ENCODE data around the gene SAXO2.
"Not testable (repeated sequence)": the region's sequence is repeated elsewhere in the genome, so short reads cannot be mapped to it uniquely, and the experiment has no call there.

DNA sequence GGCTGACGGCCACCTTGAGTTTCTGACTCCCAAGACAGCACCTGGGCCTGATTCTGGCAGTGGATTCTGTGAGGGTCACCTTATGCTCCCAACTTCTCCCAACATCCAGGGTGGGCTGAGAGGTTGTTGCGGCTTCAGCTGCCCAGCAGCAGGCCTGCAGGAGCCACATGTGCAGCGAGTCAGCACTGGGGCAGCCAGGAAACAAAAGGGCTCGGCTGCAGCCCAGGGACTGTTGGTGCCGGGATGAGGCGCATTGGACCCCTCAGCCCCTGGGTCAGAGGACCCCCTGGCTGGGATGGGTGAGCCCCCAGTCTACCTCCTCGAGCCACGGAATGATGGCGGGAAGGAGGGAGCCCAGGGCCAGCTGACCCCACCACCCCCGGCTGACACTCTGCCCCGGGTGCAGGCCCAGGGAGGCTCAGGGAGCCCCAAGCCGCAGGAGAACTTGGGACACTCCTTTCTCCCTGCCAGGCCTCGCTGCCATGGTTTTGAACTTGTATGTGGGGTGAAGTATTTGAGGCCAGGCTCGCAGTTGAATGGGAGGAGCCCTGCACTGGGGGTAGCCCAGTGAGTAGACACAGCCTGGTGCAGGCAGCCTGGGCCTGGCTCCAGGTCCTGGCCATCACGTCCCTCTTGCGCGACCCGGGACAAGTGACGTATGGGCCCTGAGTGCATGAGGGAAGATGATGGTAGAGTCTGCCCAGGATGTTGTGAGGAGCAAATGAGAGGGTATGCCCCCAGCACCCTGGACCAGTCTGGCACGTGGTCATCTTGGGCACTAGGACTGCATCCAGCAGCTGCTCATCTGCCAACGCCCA lies 51.5 kb downstream of the SAXO2 start:
- TF ChIP-seq, protein P1, sequence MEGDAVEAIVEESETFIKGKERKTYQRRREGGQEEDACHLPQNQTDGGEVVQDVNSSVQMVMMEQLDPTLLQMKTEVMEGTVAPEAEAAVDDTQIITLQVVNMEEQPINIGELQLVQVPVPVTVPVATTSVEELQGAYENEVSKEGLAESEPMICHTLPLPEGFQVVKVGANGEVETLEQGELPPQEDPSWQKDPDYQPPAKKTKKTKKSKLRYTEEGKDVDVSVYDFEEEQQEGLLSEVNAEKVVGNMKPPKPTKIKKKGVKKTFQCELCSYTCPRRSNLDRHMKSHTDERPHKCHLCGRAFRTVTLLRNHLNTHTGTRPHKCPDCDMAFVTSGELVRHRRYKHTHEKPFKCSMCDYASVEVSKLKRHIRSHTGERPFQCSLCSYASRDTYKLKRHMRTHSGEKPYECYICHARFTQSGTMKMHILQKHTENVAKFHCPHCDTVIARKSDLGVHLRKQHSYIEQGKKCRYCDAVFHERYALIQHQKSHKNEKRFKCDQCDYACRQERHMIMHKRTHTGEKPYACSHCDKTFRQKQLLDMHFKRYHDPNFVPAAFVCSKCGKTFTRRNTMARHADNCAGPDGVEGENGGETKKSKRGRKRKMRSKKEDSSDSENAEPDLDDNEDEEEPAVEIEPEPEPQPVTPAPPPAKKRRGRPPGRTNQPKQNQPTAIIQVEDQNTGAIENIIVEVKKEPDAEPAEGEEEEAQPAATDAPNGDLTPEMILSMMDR (IDR thresholded peaks at IDR 0.05) = not testable (repeated sequence)
- TF ChIP-seq POLR2A (IDR thresholded peaks at IDR 0.05) = not testable (repeated sequence)

All from lower leg skin (tissue), 3 donors.